Measurements from ENCODE around the gene STK39. TPM values are rescaled to one million over a fixed set of nuclear protein-coding genes. Genes with fewer than 3 reads are reported as not detected.

Gene STK39
- total RNA-seq, 1 experiment from 2014 or later: 2.9 TPM

GRCh38 chr2:168180914-168181313, 66.5 kb downstream of the STK39 start:
- no peaks in the 10 kb centered on the region for H3K36me3 Mint-ChIP-seq (ENCODE audit: insufficient read depth, unreplicated experiment)
- TF ChIP-seq, protein P1, sequence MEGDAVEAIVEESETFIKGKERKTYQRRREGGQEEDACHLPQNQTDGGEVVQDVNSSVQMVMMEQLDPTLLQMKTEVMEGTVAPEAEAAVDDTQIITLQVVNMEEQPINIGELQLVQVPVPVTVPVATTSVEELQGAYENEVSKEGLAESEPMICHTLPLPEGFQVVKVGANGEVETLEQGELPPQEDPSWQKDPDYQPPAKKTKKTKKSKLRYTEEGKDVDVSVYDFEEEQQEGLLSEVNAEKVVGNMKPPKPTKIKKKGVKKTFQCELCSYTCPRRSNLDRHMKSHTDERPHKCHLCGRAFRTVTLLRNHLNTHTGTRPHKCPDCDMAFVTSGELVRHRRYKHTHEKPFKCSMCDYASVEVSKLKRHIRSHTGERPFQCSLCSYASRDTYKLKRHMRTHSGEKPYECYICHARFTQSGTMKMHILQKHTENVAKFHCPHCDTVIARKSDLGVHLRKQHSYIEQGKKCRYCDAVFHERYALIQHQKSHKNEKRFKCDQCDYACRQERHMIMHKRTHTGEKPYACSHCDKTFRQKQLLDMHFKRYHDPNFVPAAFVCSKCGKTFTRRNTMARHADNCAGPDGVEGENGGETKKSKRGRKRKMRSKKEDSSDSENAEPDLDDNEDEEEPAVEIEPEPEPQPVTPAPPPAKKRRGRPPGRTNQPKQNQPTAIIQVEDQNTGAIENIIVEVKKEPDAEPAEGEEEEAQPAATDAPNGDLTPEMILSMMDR (IDR thresholded peaks at IDR 0.05; ENCODE audit: insufficient read depth in 1 of 2, low read depth in 1 of 2, low read length in 1 of 2, severe bottlenecking in 1 of 2, unreplicated experiment in 1 of 2): no peak
- H3K27me3 Mint-ChIP-seq (ENCODE audit: insufficient read depth, unreplicated experiment): no peaks in the 10 kb centered on the region
- no peak overlapping the region for H3K27ac Mint-ChIP-seq (ENCODE audit: unreplicated experiment)
- Histone ChIP-seq H3K27me3 (replicated peaks; ENCODE audit: control insufficient read depth, insufficient read depth, low read length) (no peaks in the 10 kb centered on the region), H3K4me3 (ENCODE audit: low read depth, low read length) (no peak overlapping the region), H3K9me3 (no peaks in the 10 kb centered on the region), H3K4me1 (peaks cover 30% of the 10 kb centered on the region), H3K36me3 (ENCODE audit: control insufficient read depth, insufficient read depth, low read length) (no peaks in the 10 kb centered on the region)
- H3K4me1 Mint-ChIP-seq (ENCODE audit: low read depth, unreplicated experiment): peaks cover 20% of the 10 kb centered on the region
- no TSS peak for BruUV-seq (replicated peaks)
- ChIA-PET CTCF (interaction anchor here (1.0 kb wide), 1 partner anchor 66 kb away, joined by 3 read pairs; the partner anchor contains the start of gene STK39), POLR2A (no interaction called here)
- intact Hi-C loops (cut with micrococcal nuclease; ENCODE audit: unreplicated experiment): no loop called here
- DNase-seq: no peak
- H3K9me3 Mint-ChIP-seq (ENCODE audit: unreplicated experiment): no peaks in the 10 kb centered on the region
- no peak overlapping the region for H3K4me3 Mint-ChIP-seq (ENCODE audit: unreplicated experiment)

- Mint-ChIP-seq H3K27ac (ENCODE audit: unreplicated experiment) (no peak overlapping the region), H3K36me3 (ENCODE audit: insufficient read depth, unreplicated experiment) (no peaks in the 10 kb centered on the region), H3K4me3 (ENCODE audit: unreplicated experiment) (no peak overlapping the region), H3K27me3 (ENCODE audit: insufficient read depth, unreplicated experiment) (no peaks in the 10 kb centered on the region), H3K4me1 (ENCODE audit: low read depth, unreplicated experiment) (peaks cover 15% of the 10 kb centered on the region), H3K9me3 (ENCODE audit: unreplicated experiment) (no peaks in the 10 kb centered on the region)
- Histone ChIP-seq H3K9me3 (no peaks in the 10 kb centered on the region), H3K36me3 (ENCODE audit: control insufficient read depth, insufficient read depth, low read length) (no peaks in the 10 kb centered on the region), H3K4me1 (peaks cover 26% of the 10 kb centered on the region), H3K4me3 (ENCODE audit: low read depth, low read length) (no peak overlapping the region), H3K27me3 (replicated peaks; ENCODE audit: control insufficient read depth, insufficient read depth, low read length) (no peaks in the 10 kb centered on the region)
- TF ChIP-seq, protein P1 (IDR thresholded peaks at IDR 0.05; ENCODE audit: insufficient read depth in 1 of 2, low read depth in 1 of 2, low read length in 1 of 2, severe bottlenecking in 1 of 2, unreplicated experiment in 1 of 2): no peak
- intact Hi-C loops (cut with micrococcal nuclease; ENCODE audit: unreplicated experiment): no loop called here
- DNase-seq: no peak
- ChIA-PET POLR2A (no interaction called here), CTCF (interaction anchor here (1.0 kb wide), 1 partner anchor 67 kb away, joined by 3 read pairs; the partner anchor contains the start of gene STK39)
- no TSS peak for BruUV-seq (replicated peaks)
Observed at GRCh38 chr2:168180483-168180882, 66.9 kb downstream of the STK39 start.

DNA sequence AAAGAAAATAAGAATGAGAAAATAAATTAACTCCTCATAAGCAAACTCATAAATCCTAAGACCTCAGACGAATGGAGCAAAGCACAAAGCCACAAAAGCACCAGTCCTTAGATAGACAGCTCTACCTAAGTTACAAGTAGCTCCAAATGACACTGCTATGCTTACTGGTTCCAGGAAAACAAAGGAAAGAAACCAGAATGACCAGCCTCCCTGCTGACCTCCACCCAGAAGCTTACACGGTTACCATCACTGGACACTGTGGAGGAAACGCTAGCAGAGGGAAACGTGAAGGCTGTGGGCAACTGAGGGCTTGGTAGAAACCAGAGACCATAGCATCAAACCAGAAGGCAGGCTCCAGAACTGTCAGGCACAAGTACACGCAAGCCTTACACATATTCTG, 67.8 kb downstream of the STK39 start:
- no TSS peak for BruUV-seq (replicated peaks)
- no peak overlapping the region for H3K4me3 Mint-ChIP-seq (ENCODE audit: unreplicated experiment)
- no peaks in the 10 kb centered on the region for H3K9me3 Mint-ChIP-seq (ENCODE audit: unreplicated experiment)
- H3K27me3 Mint-ChIP-seq (ENCODE audit: insufficient read depth, unreplicated experiment): peaks cover 3% of the 10 kb centered on the region
- Histone ChIP-seq H3K27me3 (replicated peaks; ENCODE audit: control insufficient read depth, insufficient read depth, low read length) (no peaks in the 10 kb centered on the region), H3K4me3 (ENCODE audit: low read depth, low read length) (no peak overlapping the region), H3K4me1 (peaks cover 25% of the 10 kb centered on the region), H3K36me3 (ENCODE audit: control insufficient read depth, insufficient read depth, low read length) (no peaks in the 10 kb centered on the region), H3K9me3 (no peaks in the 10 kb centered on the region)
- TF ChIP-seq, protein P1 (IDR thresholded peaks at IDR 0.05; ENCODE audit: insufficient read depth in 1 of 2, low read depth in 1 of 2, low read length in 1 of 2, severe bottlenecking in 1 of 2, unreplicated experiment in 1 of 2): no peak
- no peak overlapping the region for H3K27ac Mint-ChIP-seq (ENCODE audit: unreplicated experiment)
- intact Hi-C loops (cut with micrococcal nuclease; ENCODE audit: unreplicated experiment): no loop called here
- H3K36me3 Mint-ChIP-seq (ENCODE audit: insufficient read depth, unreplicated experiment): no peaks in the 10 kb centered on the region
- ChIA-PET POLR2A (no interaction called here), CTCF (interaction anchor here (1.0 kb wide), 1 partner anchor 157 kb away, joined by 3 read pairs; no protein-coding TSS in a partner anchor)
- no peak for DNase-seq
- peaks cover 6% of the 10 kb centered on the region for H3K4me1 Mint-ChIP-seq (ENCODE audit: low read depth, unreplicated experiment)

Measured in Caco-2 (cell line).